Upper lobe of right lung (tissue), 1 donor: ENCODE data around the gene JAKMIP2. TPM values are rescaled to one million over a fixed set of nuclear protein-coding genes. Genes with fewer than 3 reads are reported as not detected.

Experiments
- ATAC-seq: fragments of 200-7000 bp; cut with Tn5 transposase; one replicate; pipeline ENCODE4 v1.9.1; 2020; ENCODE audit warnings: mild to moderate bottlenecking, moderate library complexity
- DNase-seq: peaks from one replicate; pipeline ENCODE4 v3.0.0-alpha.2; 2020
- H3K27ac ChIP-seq: fragments of 200-600 bp; one replicate; pipeline ENCODE4 v1.8.0; 2022
- H3K27me3 ChIP-seq: fragments of 200-600 bp; one replicate; pipeline ENCODE4 v1.8.0; 2022; ENCODE audit warnings: mild to moderate bottlenecking
- H3K36me3 ChIP-seq: fragments of 200-600 bp; one replicate; pipeline ENCODE4 v1.8.0; 2022
- H3K4me1 ChIP-seq: fragments of 200-600 bp; one replicate; pipeline ENCODE4 v1.8.0; 2022
- H3K4me3 ChIP-seq: fragments of 200-600 bp; one replicate; pipeline ENCODE4 v1.8.0; 2022; ENCODE audit warnings: mild to moderate bottlenecking
- H3K9me3 ChIP-seq: fragments of 200-600 bp; one replicate; pipeline ENCODE4 v1.8.0; 2022
- intact Hi-C: fragments of 100-400 bp; cut with DNase I; formaldehyde crosslinking; loops from one replicate; pipeline ENCODE4 v1.11.0; 2022
- total RNA-seq: library from RNA; stranded (reverse); fragmentation: NEBNext Ultra II Directional; extraction: Animal tissue kit (Norgen Biotek cat#: 25700); gene quantifications from one replicate; pipeline ENCODE4 v1.2.1, GENCODE V29; 2021
- TF ChIP-seq, protein P1 (sequence below): fragments of 200-600 bp; IDR thresholded peaks from one replicate; pipeline ENCODE4 v1.8.0; 2022; ENCODE audit warnings: antibody characterized with exemption
- donor health status: DM: no; HTN: yes; CAD: no; lungs with severe emphysema.

Gene JAKMIP2
- total RNA-seq, 1 donor from 2014 or later, result 7.5 TPM

DNA sequence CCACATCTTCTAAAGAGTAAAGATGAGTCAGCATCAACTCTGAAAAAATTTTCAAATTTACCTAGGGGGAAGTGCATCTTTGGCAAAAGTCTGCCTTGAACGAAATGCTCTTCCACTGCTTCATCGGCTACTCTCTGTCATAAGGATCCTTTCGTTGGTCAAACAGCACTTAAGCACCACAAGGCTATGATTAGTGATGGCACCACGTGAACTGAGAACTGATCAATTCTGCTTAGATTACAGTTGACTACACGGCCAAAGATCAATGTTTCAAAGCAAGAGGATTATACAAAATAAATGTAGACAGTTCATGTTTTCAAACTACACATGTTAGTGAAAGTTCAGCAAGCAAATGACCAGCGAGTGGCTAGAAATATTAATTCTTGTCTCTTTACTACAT, 9.4 kb downstream of the JAKMIP2 start:
- intact Hi-C loops, result no loop called here
- TF ChIP-seq, protein P1, sequence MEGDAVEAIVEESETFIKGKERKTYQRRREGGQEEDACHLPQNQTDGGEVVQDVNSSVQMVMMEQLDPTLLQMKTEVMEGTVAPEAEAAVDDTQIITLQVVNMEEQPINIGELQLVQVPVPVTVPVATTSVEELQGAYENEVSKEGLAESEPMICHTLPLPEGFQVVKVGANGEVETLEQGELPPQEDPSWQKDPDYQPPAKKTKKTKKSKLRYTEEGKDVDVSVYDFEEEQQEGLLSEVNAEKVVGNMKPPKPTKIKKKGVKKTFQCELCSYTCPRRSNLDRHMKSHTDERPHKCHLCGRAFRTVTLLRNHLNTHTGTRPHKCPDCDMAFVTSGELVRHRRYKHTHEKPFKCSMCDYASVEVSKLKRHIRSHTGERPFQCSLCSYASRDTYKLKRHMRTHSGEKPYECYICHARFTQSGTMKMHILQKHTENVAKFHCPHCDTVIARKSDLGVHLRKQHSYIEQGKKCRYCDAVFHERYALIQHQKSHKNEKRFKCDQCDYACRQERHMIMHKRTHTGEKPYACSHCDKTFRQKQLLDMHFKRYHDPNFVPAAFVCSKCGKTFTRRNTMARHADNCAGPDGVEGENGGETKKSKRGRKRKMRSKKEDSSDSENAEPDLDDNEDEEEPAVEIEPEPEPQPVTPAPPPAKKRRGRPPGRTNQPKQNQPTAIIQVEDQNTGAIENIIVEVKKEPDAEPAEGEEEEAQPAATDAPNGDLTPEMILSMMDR, result no peak
- no peak for ATAC-seq
- no peak overlapping the region for H3K27ac ChIP-seq
- no peaks in the 10 kb centered on the region for H3K36me3 ChIP-seq
- no peaks in the 10 kb centered on the region for H3K4me1 ChIP-seq
- no peak overlapping the region for H3K4me3 ChIP-seq
- no peak for DNase-seq
- no peaks in the 10 kb centered on the region for H3K27me3 ChIP-seq
- H3K9me3 ChIP-seq, result no peaks in the 10 kb centered on the region

DNA sequence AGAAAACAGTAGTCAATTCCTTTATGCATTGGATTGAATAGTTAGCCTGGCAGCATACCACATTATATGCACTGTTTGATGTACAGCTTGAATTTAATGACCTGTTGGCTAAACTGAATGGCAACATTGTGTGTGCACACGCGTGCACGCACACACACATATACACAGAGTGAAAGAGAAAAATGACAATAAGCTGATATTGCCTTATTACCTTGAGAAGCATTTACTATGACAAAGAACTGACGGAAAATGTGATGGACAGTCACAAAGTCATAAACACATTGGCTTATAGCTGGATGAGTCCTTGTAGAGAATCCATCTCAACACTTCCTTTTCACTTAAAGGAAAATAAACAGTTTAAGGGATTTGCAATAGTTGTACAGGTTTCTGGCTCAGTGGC, 15.5 kb downstream of the JAKMIP2 start:
- no peaks in the 10 kb centered on the region for H3K4me1 ChIP-seq
- TF ChIP-seq, protein P1, result no peak
- H3K27me3 ChIP-seq, result no peaks in the 10 kb centered on the region
- intact Hi-C loops, result no loop called here
- H3K36me3 ChIP-seq, result no peaks in the 10 kb centered on the region
- no peak for ATAC-seq
- no peaks in the 10 kb centered on the region for H3K9me3 ChIP-seq
- no peak for DNase-seq
- H3K4me3 ChIP-seq, result no peak overlapping the region
- H3K27ac ChIP-seq, result no peak overlapping the region

DNA sequence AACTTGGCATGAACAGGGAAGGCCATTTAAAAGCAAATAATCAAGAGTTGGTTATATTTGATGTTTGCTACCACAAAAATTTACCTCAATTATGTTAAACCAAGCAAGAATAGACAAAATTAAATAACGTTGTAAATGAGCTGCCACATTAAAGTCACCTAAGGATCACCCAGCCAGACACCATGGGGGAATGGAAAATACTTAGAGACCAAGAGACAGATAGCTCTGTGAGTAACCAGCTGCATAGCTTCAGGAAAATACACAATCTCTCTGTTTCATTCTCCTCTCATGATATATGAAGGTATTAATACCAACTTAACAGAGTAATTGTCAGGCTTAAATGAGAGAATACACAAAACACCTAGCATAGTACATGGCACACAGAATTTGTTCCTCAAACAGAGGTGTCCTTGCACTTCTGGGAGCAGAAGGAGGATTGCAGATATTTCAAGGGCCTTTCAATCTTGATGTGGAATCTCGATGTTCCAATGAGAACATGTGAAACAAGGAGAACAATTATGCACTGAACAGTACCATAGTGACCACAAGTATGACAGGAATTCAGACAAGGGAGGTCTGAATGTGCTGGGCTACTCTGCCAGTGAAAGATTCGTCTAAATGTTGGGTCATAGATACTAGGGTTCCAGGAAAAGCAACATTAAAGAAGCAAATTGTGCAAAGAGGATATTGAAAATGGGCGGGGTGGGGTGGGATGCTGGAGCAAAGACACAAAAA, 18.6 kb downstream of the JAKMIP2 start:
- Histone ChIP-seq H3K36me3 (no peaks in the 10 kb centered on the region), H3K4me1 (no peaks in the 10 kb centered on the region), H3K4me3 (no peak overlapping the region), H3K9me3 (no peaks in the 10 kb centered on the region), H3K27ac (no peak overlapping the region), H3K27me3 (no peaks in the 10 kb centered on the region)
- intact Hi-C loops, result no loop called here
- ATAC-seq (peak; percentile 90), DNase-seq (no peak)
- TF ChIP-seq, protein P1, result no peak

DNA sequence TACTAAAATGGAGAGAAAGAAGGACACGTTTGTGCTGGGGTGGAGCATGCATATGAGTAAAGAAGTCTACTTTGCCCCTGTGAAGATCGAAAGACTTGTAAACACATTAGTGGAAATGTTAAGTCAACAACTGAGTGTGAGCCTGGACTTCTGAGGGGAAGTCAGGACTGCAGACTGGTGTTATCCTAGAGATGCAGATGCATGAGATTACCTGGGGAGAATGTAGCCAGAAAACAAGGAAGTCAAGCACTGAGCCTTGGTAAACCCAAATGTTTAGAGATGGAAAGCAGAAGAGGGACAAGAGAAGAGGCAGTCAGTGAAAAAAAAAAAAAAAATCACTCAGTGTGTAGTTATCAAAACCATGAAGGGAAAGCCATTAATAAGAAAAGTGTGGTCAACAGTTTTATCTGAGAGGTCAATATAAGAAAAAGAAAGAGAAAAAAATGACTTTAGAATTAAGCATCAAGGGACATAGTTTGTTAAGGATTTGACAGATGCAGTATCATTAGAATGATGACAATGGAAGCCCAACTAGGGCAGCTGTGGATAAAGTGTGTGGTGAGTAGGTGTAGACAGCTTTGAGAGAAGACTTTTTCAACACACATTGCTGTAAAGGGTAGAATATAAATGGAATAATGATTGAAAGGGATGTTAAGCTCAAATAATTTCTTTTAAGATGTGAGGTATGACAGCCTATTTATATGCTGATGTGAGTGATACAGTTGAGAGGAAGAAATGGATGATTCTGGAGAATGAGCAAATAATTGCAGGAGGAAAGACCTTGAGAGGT, 22.2 kb downstream of the JAKMIP2 start:
- no peaks in the 10 kb centered on the region for H3K36me3 ChIP-seq
- H3K4me1 ChIP-seq, result no peaks in the 10 kb centered on the region
- H3K9me3 ChIP-seq, result no peaks in the 10 kb centered on the region
- no peak for ATAC-seq
- no peak overlapping the region for H3K27ac ChIP-seq
- intact Hi-C loops, result no loop called here
- no peak overlapping the region for H3K4me3 ChIP-seq
- H3K27me3 ChIP-seq, result no peaks in the 10 kb centered on the region
- TF ChIP-seq, protein P1, result no peak
- DNase-seq, result no peak

DNA sequence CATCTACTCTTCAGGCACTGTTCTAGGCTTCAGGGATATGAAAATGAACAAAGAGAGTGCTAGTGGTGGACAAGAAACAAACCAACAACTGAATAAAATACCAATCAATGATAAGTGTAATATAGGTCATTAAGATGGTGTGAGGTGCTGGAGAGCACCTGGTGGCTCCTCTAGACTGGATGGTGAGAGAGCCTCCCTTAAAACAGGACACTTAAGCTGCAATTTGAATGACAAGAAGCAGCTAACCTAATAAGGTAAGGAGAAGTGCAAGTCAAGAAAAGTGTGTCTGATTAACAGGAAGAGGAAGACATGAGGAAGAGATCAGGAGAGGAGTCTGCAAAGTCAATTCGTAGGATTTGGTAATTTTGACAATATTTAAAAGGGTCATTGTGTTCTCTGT, 23.1 kb downstream of the JAKMIP2 start:
- intact Hi-C loops, result no loop called here
- Histone ChIP-seq H3K4me1 (no peaks in the 10 kb centered on the region), H3K4me3 (no peak overlapping the region), H3K27ac (no peak overlapping the region), H3K9me3 (no peaks in the 10 kb centered on the region), H3K36me3 (no peaks in the 10 kb centered on the region), H3K27me3 (no peaks in the 10 kb centered on the region)
- DNase-seq, result no peak
- no peak for ATAC-seq
- TF ChIP-seq, protein P1, result no peak
